ENCODE measurements around the gene DYNC1I1. TPM values are rescaled to one million over a fixed set of nuclear protein-coding genes. Genes with fewer than 3 reads are reported as not detected.

The DYNC1I1 gene
- total RNA-seq, 3 donors from 2014 or later (not counting 1 experiment from before 2014, with no cell fraction given), result not detected

DNA sequence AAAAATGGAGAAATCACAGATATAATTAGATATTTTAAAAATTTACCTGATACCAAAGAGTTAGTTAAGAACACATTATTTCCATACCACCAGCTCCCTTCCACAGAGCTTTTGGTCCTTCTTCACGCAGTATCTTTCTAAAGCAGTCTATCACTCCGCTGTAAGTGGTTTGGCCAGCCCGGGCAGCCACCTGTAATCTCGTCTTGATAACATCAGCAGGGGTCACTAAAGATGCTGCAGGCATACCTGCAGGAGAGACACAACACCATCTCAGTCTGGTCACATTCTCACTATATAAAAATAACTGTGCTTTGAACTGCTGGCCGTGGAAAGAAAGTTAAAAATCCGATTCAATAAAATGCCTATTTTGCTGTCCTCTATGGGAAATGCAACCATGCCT, 349.4 kb downstream of the DYNC1I1 start:
- no peak for ATAC-seq
- intact Hi-C loops (cut with micrococcal nuclease), result no loop called here
- Histone ChIP-seq H3K9me3 (ENCODE audit: control insufficient read depth, insufficient read depth, low read length) (no peaks in the 10 kb centered on the region), H3K27ac (ENCODE audit: low read length) (no peak overlapping the region), H3K4me3 (ENCODE audit: low read length) (no peak overlapping the region), H3K36me3 (ENCODE audit: control insufficient read depth, insufficient read depth, low read length) (peaks cover 8% of the 10 kb centered on the region), H3K27me3 (ENCODE audit: control insufficient read depth, insufficient read depth, low read length) (no peaks in the 10 kb centered on the region), H3K4me1 (ENCODE audit: control insufficient read depth, insufficient read depth, low read length) (no peaks in the 10 kb centered on the region)
- Mint-ChIP-seq H3K27ac (peak overlapping the region in 1 of 2 donors; percentile 19), H3K9me3 (no peaks in the 10 kb centered on the region), H3K4me3 (no peak overlapping the region), H3K27me3 (ENCODE audit: low read depth in 2 of 2) (no peaks in the 10 kb centered on the region), H3K4me1 (peaks cover 0 to 17% of the 10 kb centered on the region in 2 donors), H3K36me3 (peaks cover 9% of the 10 kb centered on the region)
- no peak for DNase-seq
- WGBS (ENCODE audit: insufficient coverage), result 85% methylated on average over 6 of the region's 6 CpGs
- TF ChIP-seq, protein P1, sequence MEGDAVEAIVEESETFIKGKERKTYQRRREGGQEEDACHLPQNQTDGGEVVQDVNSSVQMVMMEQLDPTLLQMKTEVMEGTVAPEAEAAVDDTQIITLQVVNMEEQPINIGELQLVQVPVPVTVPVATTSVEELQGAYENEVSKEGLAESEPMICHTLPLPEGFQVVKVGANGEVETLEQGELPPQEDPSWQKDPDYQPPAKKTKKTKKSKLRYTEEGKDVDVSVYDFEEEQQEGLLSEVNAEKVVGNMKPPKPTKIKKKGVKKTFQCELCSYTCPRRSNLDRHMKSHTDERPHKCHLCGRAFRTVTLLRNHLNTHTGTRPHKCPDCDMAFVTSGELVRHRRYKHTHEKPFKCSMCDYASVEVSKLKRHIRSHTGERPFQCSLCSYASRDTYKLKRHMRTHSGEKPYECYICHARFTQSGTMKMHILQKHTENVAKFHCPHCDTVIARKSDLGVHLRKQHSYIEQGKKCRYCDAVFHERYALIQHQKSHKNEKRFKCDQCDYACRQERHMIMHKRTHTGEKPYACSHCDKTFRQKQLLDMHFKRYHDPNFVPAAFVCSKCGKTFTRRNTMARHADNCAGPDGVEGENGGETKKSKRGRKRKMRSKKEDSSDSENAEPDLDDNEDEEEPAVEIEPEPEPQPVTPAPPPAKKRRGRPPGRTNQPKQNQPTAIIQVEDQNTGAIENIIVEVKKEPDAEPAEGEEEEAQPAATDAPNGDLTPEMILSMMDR (IDR thresholded peaks at IDR 0.05), result no peak

DNA sequence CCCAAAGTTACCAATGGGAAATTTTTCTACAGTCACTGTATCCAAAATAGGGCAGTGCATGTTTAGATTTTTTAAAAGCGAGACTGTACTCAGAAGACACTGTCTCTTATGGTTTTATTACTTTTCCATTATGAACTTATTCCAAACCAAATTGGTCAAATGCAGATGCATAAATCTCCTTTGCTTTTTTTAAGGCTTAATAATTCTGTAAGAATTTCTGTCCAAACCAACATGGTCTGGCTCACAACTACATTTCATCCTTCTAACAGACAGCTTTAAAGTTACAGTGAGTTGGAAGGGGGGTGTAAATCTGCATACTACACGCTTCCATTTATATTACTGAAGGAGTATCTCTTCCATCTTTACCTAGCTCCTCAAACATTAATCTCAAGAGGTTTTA, 350.4 kb downstream of the DYNC1I1 start:
- no peak overlapping the region for H3K27ac Mint-ChIP-seq
- Histone ChIP-seq H3K27me3 (ENCODE audit: control insufficient read depth, insufficient read depth, low read length) (no peaks in the 10 kb centered on the region), H3K27ac (ENCODE audit: low read length) (no peak overlapping the region), H3K4me1 (ENCODE audit: control insufficient read depth, insufficient read depth, low read length) (no peaks in the 10 kb centered on the region), H3K9me3 (ENCODE audit: control insufficient read depth, insufficient read depth, low read length) (no peaks in the 10 kb centered on the region), H3K36me3 (ENCODE audit: control insufficient read depth, insufficient read depth, low read length) (peaks cover 8% of the 10 kb centered on the region), H3K4me3 (ENCODE audit: low read length) (no peak overlapping the region)
- DNase-seq (no peak), ATAC-seq (no peak)
- peaks cover 0 to 17% of the 10 kb centered on the region in 2 donors for H3K4me1 Mint-ChIP-seq
- intact Hi-C loops (cut with micrococcal nuclease), result no loop called here
- WGBS (ENCODE audit: insufficient coverage), result 100% methylated on average over 1 of the region's 2 CpGs
- no peaks in the 10 kb centered on the region for H3K9me3 Mint-ChIP-seq
- peaks cover 9% of the 10 kb centered on the region for H3K36me3 Mint-ChIP-seq
- H3K27me3 Mint-ChIP-seq (ENCODE audit: low read depth in 2 of 2), result no peaks in the 10 kb centered on the region
- no peak overlapping the region for H3K4me3 Mint-ChIP-seq
- TF ChIP-seq, protein P1 (IDR thresholded peaks at IDR 0.05), result no peak

DNA sequence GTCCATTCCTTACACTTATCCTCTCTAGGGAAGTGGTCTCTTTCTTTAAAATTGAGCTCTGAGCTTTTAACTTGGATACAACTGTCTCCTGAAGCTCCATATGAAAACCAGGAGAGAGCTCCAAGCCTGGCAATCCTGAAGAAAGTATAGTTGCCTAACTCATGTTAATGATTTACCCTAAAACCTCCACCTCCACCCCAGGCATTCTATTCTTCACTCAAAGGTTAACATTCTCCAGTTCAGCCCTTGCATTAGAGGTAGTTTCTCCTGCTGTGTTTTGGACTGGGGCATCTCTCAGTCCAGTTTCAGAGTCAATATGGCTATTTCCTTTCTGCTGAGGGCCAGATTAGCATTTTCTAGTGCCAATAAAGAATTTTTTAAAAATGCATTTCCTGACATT, 354.0 kb downstream of the DYNC1I1 start:
- intact Hi-C loops (cut with micrococcal nuclease), result no loop called here
- TF ChIP-seq, protein P1 (IDR thresholded peaks at IDR 0.05), result no peak
- H3K4me1 Mint-ChIP-seq, result peaks cover 0 to 4% of the 10 kb centered on the region in 2 donors
- Histone ChIP-seq H3K4me3 (ENCODE audit: low read length) (no peak overlapping the region), H3K4me1 (ENCODE audit: control insufficient read depth, insufficient read depth, low read length) (no peaks in the 10 kb centered on the region), H3K9me3 (ENCODE audit: control insufficient read depth, insufficient read depth, low read length) (no peaks in the 10 kb centered on the region), H3K36me3 (ENCODE audit: control insufficient read depth, insufficient read depth, low read length) (no peaks in the 10 kb centered on the region), H3K27ac (ENCODE audit: low read length) (no peak overlapping the region), H3K27me3 (ENCODE audit: control insufficient read depth, insufficient read depth, low read length) (no peaks in the 10 kb centered on the region)
- H3K27ac Mint-ChIP-seq, result no peak overlapping the region
- no peaks in the 10 kb centered on the region for H3K27me3 Mint-ChIP-seq (ENCODE audit: low read depth in 2 of 2)
- H3K36me3 Mint-ChIP-seq, result peaks cover 2% of the 10 kb centered on the region
- H3K9me3 Mint-ChIP-seq, result no peaks in the 10 kb centered on the region
- ATAC-seq (no peak), DNase-seq (no peak)
- H3K4me3 Mint-ChIP-seq, result no peak overlapping the region

DNA sequence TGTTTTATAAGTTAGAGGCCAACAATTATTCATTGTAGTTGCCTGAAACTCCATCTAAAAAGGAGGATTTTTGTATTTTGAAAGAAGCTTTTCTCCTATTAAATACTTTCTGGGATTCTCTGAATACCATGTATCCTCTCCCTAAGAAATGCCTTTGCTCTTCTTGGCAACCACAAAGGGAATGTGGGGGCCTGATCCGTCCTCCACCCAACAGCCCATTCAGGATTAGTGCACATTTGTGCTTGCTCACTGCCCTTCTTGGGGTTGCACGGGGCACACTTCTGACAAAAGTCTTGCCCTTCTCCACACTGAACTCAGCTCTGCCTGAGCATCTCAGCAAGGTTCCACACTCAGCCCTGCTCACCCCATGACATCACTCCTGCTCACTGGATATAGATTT, 355.4 kb downstream of the DYNC1I1 start:
- 92% methylated on average over 2 of the region's 2 CpGs for WGBS (ENCODE audit: insufficient coverage)
- H3K36me3 ChIP-seq (ENCODE audit: control insufficient read depth, insufficient read depth, low read length), result no peaks in the 10 kb centered on the region

More for the DNA sequence above, 355.4 kb downstream of the DYNC1I1 start:
- Histone ChIP-seq H3K4me1 (ENCODE audit: control insufficient read depth, insufficient read depth, low read length) (no peaks in the 10 kb centered on the region), H3K4me3 (ENCODE audit: low read length) (no peak overlapping the region), H3K9me3 (ENCODE audit: control insufficient read depth, insufficient read depth, low read length) (no peaks in the 10 kb centered on the region), H3K27ac (ENCODE audit: low read length) (no peak overlapping the region), H3K27me3 (ENCODE audit: control insufficient read depth, insufficient read depth, low read length) (no peaks in the 10 kb centered on the region)
- Mint-ChIP-seq H3K27me3 (ENCODE audit: low read depth in 2 of 2) (no peaks in the 10 kb centered on the region), H3K4me3 (no peak overlapping the region), H3K27ac (no peak overlapping the region), H3K9me3 (no peaks in the 10 kb centered on the region), H3K4me1 (peaks cover 0 to 4% of the 10 kb centered on the region in 2 donors), H3K36me3 (no peaks in the 10 kb centered on the region)
- intact Hi-C loops (cut with micrococcal nuclease), result no loop called here
- no peak for DNase-seq
- no peak for ATAC-seq
- TF ChIP-seq, protein P1 (IDR thresholded peaks at IDR 0.05), result no peak

Measured in natural killer cell (primary cell).